MM.1S (cell line): Measurements from ENCODE around the gene PCED1B.

ENCODE experiments used
- CTCF ChIP-seq: fragments of 300-600 bp; sonication (generic); IDR thresholded peaks from 2 replicates; pipeline ENCODE4 v1.5.1; 2016; ENCODE audit warnings: antibody characterized with exemption, low read length, mixed read lengths
- EZH2phosphoT487 ChIP-seq: fragments of 300-600 bp; sonication (generic); IDR thresholded peaks from 2 replicates; pipeline ENCODE4 v1.6.1; 2018; ENCODE audit warnings: antibody characterized with exemption, low read length

GRCh38 chr12:47200446-47200845, 121.0 kb downstream of the PCED1B start:
- TF ChIP-seq EZH2phosphoT487 (no peak), CTCF (no peak)
